Activated CD4-positive, alpha-beta T cell treated with anti-CD3 and anti-CD28 coated beads, Interleukin-2, amount 10 ng/mL, durations not matched to agents 7 days and 5 days (primary cell): ENCODE results near the gene VILL. TPM values are rescaled to one million over a fixed set of nuclear protein-coding genes. Genes with fewer than 3 reads are reported as not detected.
"Not testable (repeated sequence)": the region's sequence is repeated elsewhere in the genome, so short reads cannot be mapped to it uniquely, and the experiment has no call there.

Experiments
- CTCF ChIA-PET: fragments of 350-600 bp; sonication (Branson Sonifier 250); formaldehyde crosslinking; loops from one replicate; lab custom pipeline; 2021; ENCODE audit warnings: antibody characterized with exemption; lab: Charles Lee
- POLR2A ChIA-PET: fragments of 350-600 bp; sonication (Branson Sonifier 250); formaldehyde crosslinking; loops from one replicate; lab custom pipeline; 2021; ENCODE audit warnings: antibody characterized with exemption; lab: Charles Lee
- DNase-seq: peaks from one replicate; pipeline ENCODE4 v3.0.0-alpha.2; 2020
- H3K27ac Mint-ChIP-seq: one replicate; pipeline ENCODE4 v1.8.0; 2021; ENCODE audit warnings: mild to moderate bottlenecking, moderate library complexity, mixed read lengths
- H3K27me3 Mint-ChIP-seq: one replicate; pipeline ENCODE4 v1.8.0; 2021; ENCODE audit warnings: mixed read lengths
- H3K36me3 Mint-ChIP-seq: one replicate; pipeline ENCODE4 v1.8.0; 2021; ENCODE audit warnings: low read depth, mixed read lengths
- H3K4me1 Mint-ChIP-seq: one replicate; pipeline ENCODE4 v1.8.0; 2021; ENCODE audit warnings: mixed read lengths
- H3K4me3 Mint-ChIP-seq: one replicate; pipeline ENCODE4 v1.8.0; 2021; ENCODE audit warnings: mild to moderate bottlenecking, moderate library complexity, mixed read lengths
- H3K9me3 Mint-ChIP-seq: one replicate; pipeline ENCODE4 v1.8.0; 2021; ENCODE audit warnings: mixed read lengths
- microRNA-seq: library from miRNA; unstranded; fragments of <30 nt; microRNA quantifications from one replicate; pipeline ENCODE4 v1.2.0, GENCODE V29; 2021; ENCODE audit warnings: borderline microRNAs expressed, borderline replicate concordance
- total RNA-seq, 2 experiments: library from RNA; stranded (reverse); gene quantifications; one replicate each; pipeline ENCODE4 v1.2.3, GENCODE V29; 2021

VILL gene
- total RNA-seq, 2 experiments from 2014 or later = 19.4 to 23.0 TPM

GRCh38 chr3:38043486-38043885 lies 52.9 kb downstream of the VILL start:
- Mint-ChIP-seq H3K4me1 (peaks cover 20% of the 10 kb centered on the region), H3K36me3 (peaks cover 6% of the 10 kb centered on the region), H3K27ac (no peak overlapping the region), H3K4me3 (no peak overlapping the region), H3K9me3 (peaks cover 3% of the 10 kb centered on the region), H3K27me3 (peaks cover 3% of the 10 kb centered on the region)
- ChIA-PET CTCF (no interaction called here), POLR2A (no interaction called here)
- no peak for DNase-seq

DNA sequence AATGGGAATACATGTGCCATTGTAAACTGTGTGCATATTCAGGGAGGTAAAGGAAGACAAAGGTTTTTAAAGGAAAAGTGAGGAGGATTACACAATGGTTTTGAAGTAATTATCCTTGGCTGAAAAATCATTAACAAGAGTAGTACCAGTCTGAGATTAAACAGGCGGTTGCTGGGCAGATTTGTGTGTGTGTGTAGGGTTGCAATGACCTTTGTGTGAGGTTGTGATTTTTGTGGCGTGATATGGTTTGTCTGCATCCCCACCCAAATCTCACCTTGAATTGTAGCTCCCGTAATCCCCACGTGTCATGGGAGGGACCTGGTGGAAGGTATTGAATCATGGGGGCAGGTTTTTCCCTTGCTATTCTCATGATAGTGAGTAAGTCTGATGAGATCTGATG lies 55.4 kb downstream of the VILL start:
- no peaks in the 10 kb centered on the region for H3K9me3 Mint-ChIP-seq
- H3K27me3 Mint-ChIP-seq = peaks cover 3% of the 10 kb centered on the region
- ChIA-PET POLR2A (no interaction called here), CTCF (no interaction called here)
- H3K36me3 Mint-ChIP-seq = peaks cover 3% of the 10 kb centered on the region
- peaks cover 2% of the 10 kb centered on the region for H3K4me1 Mint-ChIP-seq
- no peak overlapping the region for H3K27ac Mint-ChIP-seq
- no peak for DNase-seq
- no peak overlapping the region for H3K4me3 Mint-ChIP-seq

DNA sequence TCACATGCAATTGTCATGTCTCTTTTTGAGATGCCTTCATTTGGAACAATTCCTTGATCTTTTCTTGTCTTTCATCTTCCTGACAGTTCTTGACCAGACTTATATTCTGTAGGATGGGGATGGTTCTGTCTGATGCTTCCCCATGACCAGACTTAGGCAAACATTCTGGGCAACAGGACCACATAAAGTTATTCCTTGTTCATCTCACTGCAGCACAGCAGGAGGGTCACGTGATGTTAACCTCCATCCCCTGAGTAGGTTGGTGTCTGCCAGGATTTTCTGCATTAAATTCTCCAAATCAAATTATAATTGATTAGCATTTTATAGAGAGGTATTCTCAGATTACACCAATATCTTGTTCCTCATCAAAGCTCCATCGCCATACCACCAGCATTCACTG lies 56.2 kb downstream of the VILL start:
- Mint-ChIP-seq H3K4me3 (no peak overlapping the region), H3K36me3 (peaks cover 3% of the 10 kb centered on the region), H3K27me3 (peaks cover 3% of the 10 kb centered on the region), H3K4me1 (peaks cover 2% of the 10 kb centered on the region), H3K9me3 (no peaks in the 10 kb centered on the region), H3K27ac (no peak overlapping the region)
- CTCF ChIA-PET = no interaction called here
- POLR2A ChIA-PET = no interaction called here
- no peak for DNase-seq

DNA sequence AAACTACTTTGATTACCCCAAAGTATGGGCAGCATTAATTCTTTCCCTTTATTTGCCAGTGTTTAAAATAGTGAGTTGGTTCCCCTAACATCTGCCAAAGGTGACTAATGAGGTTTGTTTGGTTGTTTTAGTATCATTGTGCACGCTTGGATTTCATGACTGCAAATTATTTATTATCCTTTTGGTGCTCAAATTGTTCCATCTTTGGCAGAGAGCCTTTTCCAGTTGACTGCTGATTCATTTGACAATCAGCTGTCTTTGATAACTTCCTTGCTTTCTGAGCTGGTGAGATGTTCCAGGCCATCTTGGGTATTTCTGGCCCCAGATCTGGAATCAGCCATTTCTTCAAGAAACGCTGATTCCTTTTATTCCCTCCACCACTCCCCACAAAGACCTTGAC lies 57.3 kb downstream of the VILL start:
- Mint-ChIP-seq H3K4me3 (no peak overlapping the region), H3K27ac (no peak overlapping the region), H3K4me1 (peaks cover 2% of the 10 kb centered on the region), H3K27me3 (peaks cover under 1% of the 10 kb centered on the region), H3K36me3 (peaks cover 3% of the 10 kb centered on the region), H3K9me3 (no peaks in the 10 kb centered on the region)
- ChIA-PET CTCF (no interaction called here), POLR2A (no interaction called here)
- no peak for DNase-seq

- Mint-ChIP-seq H3K27ac (no peak overlapping the region), H3K27me3 (no peaks in the 10 kb centered on the region), H3K36me3 (peaks cover 3% of the 10 kb centered on the region), H3K9me3 (no peaks in the 10 kb centered on the region), H3K4me1 (peaks cover 3% of the 10 kb centered on the region), H3K4me3 (no peak overlapping the region)
- ChIA-PET CTCF (no interaction called here), POLR2A (no interaction called here)
- DNase-seq = no peak
These were observed 59.0 kb downstream of the VILL start for GRCh38 chr3:38049358-38050126.

- Mint-ChIP-seq H3K4me3 (no peak overlapping the region), H3K36me3 (no peaks in the 10 kb centered on the region), H3K9me3 (no peaks in the 10 kb centered on the region), H3K4me1 (peaks cover 11% of the 10 kb centered on the region), H3K27ac (no peak overlapping the region), H3K27me3 (no peaks in the 10 kb centered on the region)
- no peak for DNase-seq
- POLR2A ChIA-PET = no interaction called here
- CTCF ChIA-PET = no interaction called here
These were observed 60.5 kb downstream of the VILL start for GRCh38 chr3:38051131-38051530.

DNA sequence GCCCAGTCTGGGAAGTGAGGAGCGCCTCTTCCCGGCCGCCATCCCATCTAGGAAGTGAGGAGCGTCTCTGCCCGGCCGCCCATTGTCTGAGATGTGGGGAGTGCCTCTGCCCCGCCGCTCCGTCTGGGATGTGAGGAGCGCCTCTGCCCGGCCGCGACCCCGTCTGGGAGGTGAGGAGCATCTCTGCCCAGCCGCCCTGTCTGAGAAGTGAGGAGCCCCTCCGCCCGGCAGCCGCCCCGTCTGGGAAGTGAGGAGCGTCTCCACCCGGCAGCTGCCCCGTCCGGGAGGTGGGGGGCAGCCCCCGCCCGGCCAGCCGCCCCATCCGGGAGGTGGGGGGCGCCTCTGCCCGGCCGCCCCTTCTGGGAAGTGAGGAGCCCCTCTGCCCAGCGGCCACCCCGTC lies 62.7 kb downstream of the VILL start:
- H3K36me3 Mint-ChIP-seq, CTCF ChIA-PET, H3K9me3 Mint-ChIP-seq, H3K27me3 Mint-ChIP-seq, POLR2A ChIA-PET, H3K27ac Mint-ChIP-seq, H3K4me3 Mint-ChIP-seq, DNase-seq: not testable (repeated sequence)
- peaks cover 11% of the 10 kb centered on the region for H3K4me1 Mint-ChIP-seq

DNA sequence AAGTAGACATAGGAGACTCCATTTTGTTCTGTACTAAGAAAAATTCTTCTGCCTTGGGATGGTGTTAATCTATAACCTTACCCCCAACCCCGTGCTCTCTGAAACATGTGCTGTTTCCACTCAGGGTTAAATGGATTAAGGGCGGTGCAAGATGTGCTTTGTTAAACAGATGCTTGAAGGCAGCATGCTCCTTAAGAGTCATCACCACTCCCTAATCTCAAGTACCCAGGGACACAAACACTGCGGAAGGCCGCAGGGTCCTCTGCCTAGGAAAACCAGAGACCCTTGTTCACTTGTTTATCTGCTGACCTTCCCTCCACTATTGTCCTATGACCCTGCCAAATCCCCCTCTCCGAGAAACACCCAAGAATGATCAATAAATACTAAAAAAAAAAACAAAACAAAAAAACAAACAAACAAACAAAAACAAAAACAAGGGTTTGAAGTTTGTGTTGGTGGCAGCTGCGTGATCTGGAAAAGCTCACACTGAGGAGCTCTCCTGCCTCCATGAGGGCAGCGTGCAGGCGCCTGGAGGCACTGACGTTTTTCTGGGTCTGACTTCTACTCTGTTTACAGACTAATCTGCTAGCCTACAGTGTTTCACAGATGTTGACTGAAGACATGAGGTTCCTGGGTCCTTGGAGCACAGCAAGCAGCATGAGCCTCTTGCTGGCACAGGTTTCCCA lies 63.4 kb downstream of the VILL start:
- H3K27me3 Mint-ChIP-seq, DNase-seq, POLR2A ChIA-PET, H3K36me3 Mint-ChIP-seq, H3K4me1 Mint-ChIP-seq, H3K9me3 Mint-ChIP-seq, H3K4me3 Mint-ChIP-seq, H3K27ac Mint-ChIP-seq: not testable (repeated sequence)
- CTCF ChIA-PET = interaction anchor here (1.0 kb wide), 1 partner anchor 12 kb away, joined by 3 read pairs; no protein-coding TSS in a partner anchor

GRCh38 chr3:38054499-38055001 lies 64.0 kb downstream of the VILL start:
- no peak overlapping the region for H3K27ac Mint-ChIP-seq
- no peak overlapping the region for H3K4me3 Mint-ChIP-seq
- POLR2A ChIA-PET = no interaction called here
- CTCF ChIA-PET = interaction anchor here (1.0 kb wide), 1 partner anchor 12 kb away, joined by 3 read pairs; no protein-coding TSS in a partner anchor
- no peaks in the 10 kb centered on the region for H3K27me3 Mint-ChIP-seq
- DNase-seq = no peak
- H3K4me1 Mint-ChIP-seq = peaks cover 12% of the 10 kb centered on the region
- no peaks in the 10 kb centered on the region for H3K9me3 Mint-ChIP-seq
- no peaks in the 10 kb centered on the region for H3K36me3 Mint-ChIP-seq

Small RNA genes lying within 50 kb of the gene (microRNA-seq; reads per million reads assigned to microRNA genes)
- gene MIR26A1 = 37.5 reads per million, percentile 60 among the genes with 10 or more reads in this experiment

Other genes with a start within 250 kb of the VILL start
- 1 to 10 TPM; 4.6 to 4.7 TPM for gene CTDSPL, start 128.9 kb upstream of the VILL start, total RNA-seq
- gene PLCD1, start 38.9 kb downstream of the VILL start, total RNA-seq = 10 to 100 TPM; 18.3 to 21.2 TPM
- 1 to 10 TPM; 1.4 to 2.3 TPM for gene DLEC1, start 48.4 kb downstream of the VILL start, total RNA-seq
- gene ACAA1, start 146.3 kb downstream of the VILL start, total RNA-seq = 100 to 1,000 TPM in 1 of 2 experiments, 10 to 100 TPM in 1; 93.8 to 114 TPM
- 10 to 100 TPM; 74.1 to 91.1 TPM for gene MYD88, start 147.9 kb downstream of the VILL start, total RNA-seq
- 10 to 100 TPM; 52.4 to 57.3 TPM for gene OXSR1, start 174.8 kb downstream of the VILL start, total RNA-seq